Right lobe of liver (tissue), 4 donors: ENCODE results near the gene ZNF521.
A peak's percentile ranks its signal among the peaks of the same experiment; 100 is the strongest.

Experiments
- POLR2A ChIP-seq: fragments of 450-650 bp; IDR thresholded peaks from one replicate; pipeline ENCODE4 v1.6.1; 2017; ENCODE audit warnings: antibody characterized with exemption, mild to moderate bottlenecking
- TF ChIP-seq, protein P1 (sequence below), 4 donors: fragments of 200-600 bp in 3 of 4; fragments of 450-650 bp in 1 of 4; IDR thresholded peaks; one replicate each; pipeline versions ENCODE4 v1.5.1 to v1.8.0; 2016 to 2022; ENCODE audit warnings: antibody characterized with exemption in 4 of 4, mild to moderate bottlenecking in 2 of 4
- donor health status: DM: no; HTN: no; CAD: no.
- donor health status: DM: no; HTN: no; CAD: no.
- donor health status: DM: no; HTN: yes; CAD: no.

DNA sequence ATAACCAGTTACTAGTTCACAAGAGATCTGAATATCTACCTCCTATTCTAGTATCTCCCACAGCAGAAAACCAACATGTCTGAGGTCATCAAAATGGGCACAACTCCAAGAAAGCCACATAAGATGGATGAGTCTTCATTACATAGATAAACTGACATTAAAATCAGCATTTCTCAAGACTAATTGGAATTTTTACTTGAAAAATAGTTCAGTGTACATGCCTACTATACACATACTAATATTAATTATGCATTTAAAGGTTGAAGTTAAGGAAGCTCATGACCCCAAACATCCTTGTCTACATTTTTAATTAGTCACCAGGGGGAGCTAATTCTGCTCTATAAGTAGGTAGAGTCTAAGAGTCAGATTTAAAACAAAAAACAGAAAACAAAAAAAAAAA is 41.9 kb downstream of the ZNF521 start:
- TF ChIP-seq, protein P1, sequence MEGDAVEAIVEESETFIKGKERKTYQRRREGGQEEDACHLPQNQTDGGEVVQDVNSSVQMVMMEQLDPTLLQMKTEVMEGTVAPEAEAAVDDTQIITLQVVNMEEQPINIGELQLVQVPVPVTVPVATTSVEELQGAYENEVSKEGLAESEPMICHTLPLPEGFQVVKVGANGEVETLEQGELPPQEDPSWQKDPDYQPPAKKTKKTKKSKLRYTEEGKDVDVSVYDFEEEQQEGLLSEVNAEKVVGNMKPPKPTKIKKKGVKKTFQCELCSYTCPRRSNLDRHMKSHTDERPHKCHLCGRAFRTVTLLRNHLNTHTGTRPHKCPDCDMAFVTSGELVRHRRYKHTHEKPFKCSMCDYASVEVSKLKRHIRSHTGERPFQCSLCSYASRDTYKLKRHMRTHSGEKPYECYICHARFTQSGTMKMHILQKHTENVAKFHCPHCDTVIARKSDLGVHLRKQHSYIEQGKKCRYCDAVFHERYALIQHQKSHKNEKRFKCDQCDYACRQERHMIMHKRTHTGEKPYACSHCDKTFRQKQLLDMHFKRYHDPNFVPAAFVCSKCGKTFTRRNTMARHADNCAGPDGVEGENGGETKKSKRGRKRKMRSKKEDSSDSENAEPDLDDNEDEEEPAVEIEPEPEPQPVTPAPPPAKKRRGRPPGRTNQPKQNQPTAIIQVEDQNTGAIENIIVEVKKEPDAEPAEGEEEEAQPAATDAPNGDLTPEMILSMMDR (IDR thresholded peaks at IDR 0.05), result peak in 2 of 4 donors; percentile 4 to 8
- TF ChIP-seq POLR2A, result no peak
